Small intestine (tissue), 7 donors: Measurements from ENCODE around the gene SEZ6L. TPM values are rescaled to one million over a fixed set of nuclear protein-coding genes. Genes with fewer than 3 reads are reported as not detected.

Source experiments
- DNase-seq, 2 donors: peaks; one replicate each; pipeline versions ENCODE4 v3.0.0 to v3.0.0-alpha.2; 2013
- FAIRE-seq: peaks from 2 replicates; lab custom pipeline; 2012; peaks lifted over from hg19 to GRCh38; lab: Jason Lieb, UNC
- H3K27ac ChIP-seq, 3 donors: one replicate each; pipeline ENCODE4 v1.5.1; 2013; ENCODE audit warnings: low read length in 2 of 3, mild to moderate bottlenecking in 2 of 3, control low read depth in 1 of 3, inconsistent platforms in 1 of 3, low read depth in 1 of 3, moderate library complexity in 1 of 3
- H3K27me3 ChIP-seq, 3 donors: one replicate each; pipeline ENCODE4 v1.6.1; 2013; ENCODE audit warnings: low read length in 3 of 3, inconsistent platforms in 1 of 3; ENCODE audit not compliant: control insufficient read depth in 3 of 3, insufficient read depth in 3 of 3
- H3K36me3 ChIP-seq, 3 donors: one replicate each; pipeline ENCODE4 v1.6.1; 2013; ENCODE audit warnings: low read length in 3 of 3, inconsistent platforms in 1 of 3, low read depth in 1 of 3, mild to moderate bottlenecking in 1 of 3, moderate library complexity in 1 of 3; ENCODE audit not compliant: control insufficient read depth in 3 of 3, insufficient read depth in 2 of 3
- H3K4me1 ChIP-seq, 3 donors: one replicate each; pipeline ENCODE4 v1.6.1; 2013; ENCODE audit warnings: low read length in 2 of 3, inconsistent platforms in 1 of 3, low read depth in 1 of 3, mild to moderate bottlenecking in 1 of 3, moderate library complexity in 1 of 3; ENCODE audit not compliant: control insufficient read depth in 3 of 3, insufficient read depth in 2 of 3
- H3K4me3 ChIP-seq, 3 donors: one replicate each; pipeline ENCODE4 v1.5.1; 2013; ENCODE audit warnings: low read length in 3 of 3, control low read depth in 1 of 3, inconsistent platforms in 1 of 3, low read depth in 1 of 3, mild to moderate bottlenecking in 1 of 3, moderate library complexity in 1 of 3
- H3K9me3 ChIP-seq, 2 donors: one replicate each; pipeline ENCODE4 v1.6.1; 2013; ENCODE audit warnings: low read depth in 1 of 2, low read length in 1 of 2; ENCODE audit not compliant: control insufficient read depth in 2 of 2, insufficient read depth in 1 of 2
- WGBS, 3 donors: extraction: QIAGEN DNeasy Blood & Tissue Kit; methylation state at CpG; one replicate each; pipeline ENCODE4 v1.1.7; 2013; 5-methylcytosine and 5-hydroxymethylcytosine counted together
- polyA plus RNA-seq, 4 donors: library from polyadenylated mRNA; stranded (reverse) in 3 of 4; unstranded in 1 of 4; fragments of 200-250 nt in 3 of 4; fragments of 120-200 nt in 1 of 4; gene quantifications; one replicate each; pipeline versions ENCODE4 v1.2.1 to v1.2.3, GENCODE V29; 2013
- donor health status: healthy with polysubstance abuse.
- donor health status: control.
- donor health status: control.
- donor health status: Bipolar disorder and iron deficiency.
- donor health status: healthy.

The SEZ6L gene
- polyA plus RNA-seq, 4 donors = 0.25 to 0.91 TPM; not detected in 2

GRCh38 chr22:26168939-26169314 lies 335 bp upstream of the SEZ6L start:
- Histone ChIP-seq H3K36me3 (no peaks in the 10 kb centered on the region), H3K4me1 (no peaks in the 10 kb centered on the region), H3K9me3 (no peaks in the 10 kb centered on the region), H3K27me3 (peaks cover 14 to 34% (median 23%) of the 10 kb centered on the region in 3 donors), H3K4me3 (no peak overlapping the region), H3K27ac (no peak overlapping the region)
- no peak for FAIRE-seq
- WGBS, 3 donors = 4 to 5% (median 4%) methylated on average over 14 to 15 of the region's 15 CpGs
- no peak for DNase-seq

- DNase-seq = no peak
- H3K4me1 ChIP-seq = no peaks in the 10 kb centered on the region
- WGBS, 3 donors = 2 to 5% (median 3%) methylated on average over 11 of the region's 11 CpGs
- peak overlapping the region in 1 of 3 donors; percentile 15 for H3K4me3 ChIP-seq
- no peaks in the 10 kb centered on the region for H3K9me3 ChIP-seq
- H3K36me3 ChIP-seq = no peaks in the 10 kb centered on the region
- H3K27ac ChIP-seq = no peak overlapping the region
- H3K27me3 ChIP-seq = peaks cover 14 to 34% (median 29%) of the 10 kb centered on the region in 3 donors
- FAIRE-seq = no peak
These were observed 840 bp downstream of the SEZ6L start for GRCh38 chr22:26170112-26170492.

- Histone ChIP-seq H3K4me3 (no peak overlapping the region), H3K4me1 (no peaks in the 10 kb centered on the region), H3K36me3 (no peaks in the 10 kb centered on the region), H3K27ac (no peak overlapping the region), H3K27me3 (peaks cover 14 to 34% (median 29%) of the 10 kb centered on the region in 3 donors), H3K9me3 (no peaks in the 10 kb centered on the region)
- peak in 1 of 2 donors; percentile 24 for DNase-seq
- WGBS, 3 donors = 11 to 21% (median 15%) methylated on average over 14 of the region's 14 CpGs
- no peak for FAIRE-seq
These were observed 1.7 kb downstream of the SEZ6L start for GRCh38 chr22:26170795-26171580.

GRCh38 chr22:26172389-26172990 lies 3.2 kb downstream of the SEZ6L start:
- Histone ChIP-seq H3K4me3 (no peak overlapping the region), H3K27ac (no peak overlapping the region), H3K4me1 (no peaks in the 10 kb centered on the region), H3K9me3 (no peaks in the 10 kb centered on the region), H3K27me3 (peaks cover 14 to 34% (median 26%) of the 10 kb centered on the region in 3 donors), H3K36me3 (no peaks in the 10 kb centered on the region)
- DNase-seq (peak; percentile 58 to 62), FAIRE-seq (no peak)
- WGBS, 3 donors = 27 to 37% (median 27%) methylated on average over 5 of the region's 5 CpGs

GRCh38 chr22:26174280-26174679 lies 5.0 kb downstream of the SEZ6L start:
- Histone ChIP-seq H3K27me3 (peaks cover 10 to 20% (median 17%) of the 10 kb centered on the region in 3 donors), H3K4me3 (no peak overlapping the region), H3K9me3 (no peaks in the 10 kb centered on the region), H3K27ac (no peak overlapping the region), H3K4me1 (no peaks in the 10 kb centered on the region), H3K36me3 (no peaks in the 10 kb centered on the region)
- DNase-seq = peak in 1 of 2 donors; percentile 7
- WGBS, 3 donors = 10 to 31% (median 23%) methylated on average over 12 of the region's 12 CpGs
- no peak for FAIRE-seq

- H3K27me3 ChIP-seq = peaks cover 0 to 1% (median 0%) of the 10 kb centered on the region in 3 donors
- no peak for FAIRE-seq
- 4 to 29% (median 29%) methylated on average over 3 of the region's 3 CpGs for WGBS, 3 donors
- H3K4me3 ChIP-seq = no peak overlapping the region
- H3K4me1 ChIP-seq = no peaks in the 10 kb centered on the region
- DNase-seq = peak in 1 of 2 donors; percentile 11
- H3K27ac ChIP-seq = no peak overlapping the region
- H3K9me3 ChIP-seq = no peaks in the 10 kb centered on the region
- H3K36me3 ChIP-seq = no peaks in the 10 kb centered on the region
These were observed 13.5 kb downstream of the SEZ6L start for GRCh38 chr22:26182723-26183122.

GRCh38 chr22:26185190-26185589 lies 15.9 kb downstream of the SEZ6L start:
- Histone ChIP-seq H3K36me3 (no peaks in the 10 kb centered on the region), H3K4me1 (no peaks in the 10 kb centered on the region), H3K4me3 (no peak overlapping the region), H3K27me3 (peaks cover 0 to 1% (median 0%) of the 10 kb centered on the region in 3 donors), H3K27ac (no peak overlapping the region), H3K9me3 (no peaks in the 10 kb centered on the region)
- no peak for FAIRE-seq
- no peak for DNase-seq
- WGBS, 3 donors = 61 to 90% (median 82%) methylated on average over 2 of the region's 2 CpGs

- Histone ChIP-seq H3K4me3 (no peak overlapping the region), H3K4me1 (no peaks in the 10 kb centered on the region), H3K27me3 (peaks cover 0 to 1% (median 0%) of the 10 kb centered on the region in 3 donors), H3K36me3 (no peaks in the 10 kb centered on the region), H3K27ac (no peak overlapping the region), H3K9me3 (no peaks in the 10 kb centered on the region)
- DNase-seq = no peak
- 73 to 81% (median 78%) methylated on average over 4 of the region's 4 CpGs for WGBS, 3 donors
- no peak for FAIRE-seq
These were observed 19.1 kb downstream of the SEZ6L start for GRCh38 chr22:26188341-26188740.
